PC-9 (cell line): ENCODE data around the gene FBLN2. TPM values are rescaled to one million over a fixed set of nuclear protein-coding genes. Genes with fewer than 3 reads are reported as not detected.

ENCODE experiments used
- BruUV-seq: library from RNA; stranded (reverse); fragments of 400-500 nt; replicated peaks from 2 replicates; lab custom pipeline; 2021; lab: Mats Ljungman, UMichigan
- CTCF ChIA-PET: fragments of 300-600 bp; sonication (Branson Sonifier 250); formaldehyde crosslinking; loops from one replicate; lab custom pipeline; 2022; ENCODE audit warnings: antibody characterized with exemption; lab: Charles Lee
- POLR2A ChIA-PET: fragments of 300-600 bp; sonication (Branson Sonifier 250); formaldehyde crosslinking; loops from one replicate; lab custom pipeline; 2022; ENCODE audit warnings: antibody characterized with exemption; ENCODE audit not compliant: unreplicated experiment; lab: Charles Lee
- DNase-seq, 2 experiments: peaks; one replicate each; pipeline versions ENCODE4 v3.0.0 to v3.0.0-alpha.2; 2015 to 2022; ENCODE audit warnings: mixed read lengths in 1 of 2
- H2AFZ ChIP-seq: fragments of 200-600 bp; sonication (generic); 2 replicates; pipeline ENCODE4 v1.8.1; 2017; ENCODE audit warnings: antibody characterized with exemption
- H3F3A ChIP-seq: fragments of 200-600 bp; sonication (generic); 2 replicates; pipeline ENCODE4 v1.8.1; 2017; ENCODE audit warnings: antibody characterized with exemption, mild to moderate bottlenecking, low read depth; ENCODE audit not compliant: insufficient read depth
- H3K27ac ChIP-seq: fragments of 200-600 bp; sonication (generic); 2 replicates; pipeline ENCODE4 v1.6.1; 2016; ENCODE audit warnings: mixed run types
- H3K27me3 ChIP-seq: fragments of 200-600 bp; sonication (generic); 2 replicates; pipeline ENCODE4 v1.6.1; 2016; ENCODE audit warnings: low read depth, mixed run types; ENCODE audit not compliant: insufficient read depth
- H3K36me3 ChIP-seq: fragments of 200-600 bp; sonication (generic); 2 replicates; pipeline ENCODE4 v1.6.1; 2016; ENCODE audit warnings: low read depth, mixed run types
- H3K4me1 ChIP-seq: fragments of 200-600 bp; sonication (generic); replicated peaks from 2 replicates; pipeline ENCODE4 v1.6.1; 2016; ENCODE audit warnings: mixed run types; ENCODE audit not compliant: insufficient read depth
- H3K4me2 ChIP-seq: fragments of 200-600 bp; sonication (generic); 2 replicates; pipeline ENCODE4 v1.6.1; 2017; ENCODE audit warnings: mixed run types
- H3K4me3 ChIP-seq: fragments of 200-600 bp; sonication (generic); 2 replicates; pipeline ENCODE4 v1.6.1; 2016; ENCODE audit warnings: mixed run types
- H3K79me2 ChIP-seq: fragments of 200-600 bp; sonication (generic); 2 replicates; pipeline ENCODE4 v1.6.1; 2017; ENCODE audit warnings: low read depth, mixed run types
- H3K9me2 ChIP-seq: fragments of 200-600 bp; sonication (generic); 2 replicates; pipeline ENCODE4 v1.8.1; 2017; ENCODE audit warnings: mild to moderate bottlenecking; ENCODE audit not compliant: insufficient read depth
- H3K9me3 ChIP-seq: fragments of 200-600 bp; sonication (generic); 2 replicates; pipeline ENCODE4 v1.8.1; 2016; ENCODE audit warnings: low read depth; ENCODE audit not compliant: insufficient read depth
- H4K20me1 ChIP-seq: fragments of 200-600 bp; sonication (generic); 2 replicates; pipeline ENCODE4 v1.8.1; 2017; ENCODE audit not compliant: insufficient read depth
- EZH2 ChIP-seq: fragments of 200-600 bp; sonication (generic); IDR thresholded peaks from 2 replicates; pipeline ENCODE4 v1.8.0; 2017; ENCODE audit warnings: antibody characterized with exemption, low read depth
- intact Hi-C: fragments of 100-400 bp; cut with micrococcal nuclease; formaldehyde crosslinking; loops from one replicate; pipeline ENCODE4 v1.10.0; 2022; ENCODE audit not compliant: unreplicated experiment
- total RNA-seq: library from RNA; stranded (reverse); gene quantifications from 2 replicates; pipeline ENCODE4 v1.2.3, GENCODE V29; 2021
- TF ChIP-seq, protein P1 (sequence below): fragments of 200-600 bp; sonication (generic); conservative IDR thresholded peaks from 2 replicates; pipeline ENCODE4 v1.6.1; 2017; ENCODE audit warnings: mixed run types, antibody characterized with exemption, mild to moderate bottlenecking, moderate library complexity

Gene FBLN2
- total RNA-seq, 1 experiment from 2014 or later, result 0.57 TPM

DNA sequence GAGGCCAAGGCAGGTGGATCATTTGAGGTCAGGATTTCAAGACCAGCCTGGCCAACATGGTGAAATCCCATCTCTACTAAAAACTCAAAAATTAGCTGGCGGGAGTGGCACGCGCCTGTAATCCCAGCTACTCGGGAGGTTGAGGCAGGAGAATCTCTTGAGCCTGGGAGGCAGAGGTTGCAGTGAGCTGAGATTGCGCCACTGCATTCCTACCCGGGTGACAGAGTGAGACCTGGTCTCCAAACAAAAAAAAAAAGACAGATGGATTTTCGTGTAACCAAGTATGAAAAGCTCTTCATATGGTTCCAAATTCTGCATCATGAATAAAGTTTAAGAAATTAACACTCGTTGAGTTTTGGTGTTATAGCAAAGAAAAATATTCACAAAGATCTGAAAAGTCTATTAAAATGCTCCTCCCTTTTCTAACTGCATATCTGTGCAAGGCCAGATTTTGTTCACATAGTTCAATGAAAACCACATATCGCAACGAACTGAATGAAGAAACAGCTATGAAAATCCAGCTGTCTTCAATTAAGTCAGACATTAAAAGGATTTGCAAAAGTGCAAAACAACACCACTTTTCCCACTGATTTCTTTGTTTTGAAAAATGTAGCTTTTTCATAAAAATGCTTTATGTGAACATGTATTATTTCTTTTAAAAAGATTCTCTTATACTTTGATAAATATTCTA is 23.8 kb upstream of the FBLN2 start:
- no peak overlapping the region for H3K27ac ChIP-seq
- no peaks in the 10 kb centered on the region for H3K36me3 ChIP-seq
- DNase-seq, result no peak
- peaks cover 19% of the 10 kb centered on the region for H3K4me1 ChIP-seq
- no peaks in the 10 kb centered on the region for H3K9me2 ChIP-seq
- POLR2A ChIA-PET, result interaction anchor here (0.7 kb wide), 1 partner anchor 120 kb away, joined by 3 read pairs; no protein-coding TSS in a partner anchor
- H4K20me1 ChIP-seq, result no peaks in the 10 kb centered on the region
- no peak overlapping the region for H3K4me3 ChIP-seq
- H3K4me2 ChIP-seq, result peak overlapping the region; percentile 15; the same call in 1 of the 2 replicates
- no peaks in the 10 kb centered on the region for H3K79me2 ChIP-seq
- H3K9me3 ChIP-seq, result no peaks in the 10 kb centered on the region
- H3K27me3 ChIP-seq, result no peaks in the 10 kb centered on the region
- no peak overlapping the region for H2AFZ ChIP-seq
- no peak for TF ChIP-seq EZH2
- TF ChIP-seq, protein P1, sequence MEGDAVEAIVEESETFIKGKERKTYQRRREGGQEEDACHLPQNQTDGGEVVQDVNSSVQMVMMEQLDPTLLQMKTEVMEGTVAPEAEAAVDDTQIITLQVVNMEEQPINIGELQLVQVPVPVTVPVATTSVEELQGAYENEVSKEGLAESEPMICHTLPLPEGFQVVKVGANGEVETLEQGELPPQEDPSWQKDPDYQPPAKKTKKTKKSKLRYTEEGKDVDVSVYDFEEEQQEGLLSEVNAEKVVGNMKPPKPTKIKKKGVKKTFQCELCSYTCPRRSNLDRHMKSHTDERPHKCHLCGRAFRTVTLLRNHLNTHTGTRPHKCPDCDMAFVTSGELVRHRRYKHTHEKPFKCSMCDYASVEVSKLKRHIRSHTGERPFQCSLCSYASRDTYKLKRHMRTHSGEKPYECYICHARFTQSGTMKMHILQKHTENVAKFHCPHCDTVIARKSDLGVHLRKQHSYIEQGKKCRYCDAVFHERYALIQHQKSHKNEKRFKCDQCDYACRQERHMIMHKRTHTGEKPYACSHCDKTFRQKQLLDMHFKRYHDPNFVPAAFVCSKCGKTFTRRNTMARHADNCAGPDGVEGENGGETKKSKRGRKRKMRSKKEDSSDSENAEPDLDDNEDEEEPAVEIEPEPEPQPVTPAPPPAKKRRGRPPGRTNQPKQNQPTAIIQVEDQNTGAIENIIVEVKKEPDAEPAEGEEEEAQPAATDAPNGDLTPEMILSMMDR, result no peak
- intact Hi-C loops, result no loop called here
- no TSS peak for BruUV-seq
- peaks cover 16% of the 10 kb centered on the region for H3F3A ChIP-seq
- CTCF ChIA-PET, result interaction anchor here (0.5 to 1.0 kb wide), 2 partner anchors 9 to 248 kb away, joined by 6 to 9 read pairs; no protein-coding TSS in a partner anchor

DNA sequence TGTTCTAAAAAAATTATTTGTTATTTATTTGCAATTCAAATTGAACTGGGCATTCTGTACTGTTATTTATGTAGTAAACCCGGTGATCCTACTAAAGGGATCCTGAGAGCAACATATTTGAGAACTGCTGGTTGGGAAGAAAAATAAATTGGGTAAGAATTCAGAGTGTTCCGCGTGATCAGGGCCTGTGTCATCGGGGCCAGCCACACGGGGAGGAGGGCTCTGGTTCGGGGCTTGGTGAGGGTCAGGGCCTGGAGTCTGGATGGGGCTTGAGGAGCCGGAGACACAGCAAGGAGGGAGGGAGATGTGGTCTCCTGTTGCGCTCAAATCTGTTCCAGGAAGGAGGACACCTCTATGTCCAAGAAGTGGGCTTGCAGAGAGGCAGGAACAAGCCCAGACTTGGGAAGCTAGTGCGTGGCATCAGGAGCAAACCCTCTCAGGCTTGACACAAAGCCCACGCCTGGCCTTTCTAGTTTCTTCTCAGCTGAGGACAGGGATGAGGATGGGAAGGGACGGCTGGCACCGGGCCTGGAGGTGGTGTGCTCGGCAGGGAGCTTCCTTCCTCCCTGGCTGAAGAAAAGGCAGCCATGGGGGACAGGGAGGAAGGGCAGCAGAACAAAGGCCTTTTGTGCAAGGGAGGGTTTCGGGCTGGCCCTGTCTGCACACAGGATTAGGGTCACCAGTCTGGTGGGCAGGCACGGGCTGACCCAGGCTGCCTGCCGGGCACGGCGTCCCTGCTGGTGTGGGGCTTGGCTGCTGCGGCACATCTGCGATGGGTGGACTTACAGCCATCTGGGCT is 22.9 kb upstream of the FBLN2 start:
- Histone ChIP-seq H2AFZ (no peak overlapping the region), H3F3A (peaks cover 16% of the 10 kb centered on the region), H4K20me1 (no peaks in the 10 kb centered on the region), H3K79me2 (no peaks in the 10 kb centered on the region), H3K4me2 (no peak overlapping the region), H3K9me3 (no peaks in the 10 kb centered on the region), H3K27me3 (no peaks in the 10 kb centered on the region), H3K4me3 (no peak overlapping the region), H3K4me1 (peaks cover 19% of the 10 kb centered on the region), H3K9me2 (no peaks in the 10 kb centered on the region), H3K36me3 (no peaks in the 10 kb centered on the region), H3K27ac (no peak overlapping the region)
- ChIA-PET POLR2A (no interaction called here), CTCF (interaction anchor here (1.0 kb wide), 1 partner anchor 8 kb away, joined by 9 read pairs; no protein-coding TSS in a partner anchor)
- DNase-seq, result no peak
- TF ChIP-seq EZH2, result no peak
- TF ChIP-seq, protein P1, result no peak
- no TSS peak for BruUV-seq
- intact Hi-C loops, result no loop called here

DNA sequence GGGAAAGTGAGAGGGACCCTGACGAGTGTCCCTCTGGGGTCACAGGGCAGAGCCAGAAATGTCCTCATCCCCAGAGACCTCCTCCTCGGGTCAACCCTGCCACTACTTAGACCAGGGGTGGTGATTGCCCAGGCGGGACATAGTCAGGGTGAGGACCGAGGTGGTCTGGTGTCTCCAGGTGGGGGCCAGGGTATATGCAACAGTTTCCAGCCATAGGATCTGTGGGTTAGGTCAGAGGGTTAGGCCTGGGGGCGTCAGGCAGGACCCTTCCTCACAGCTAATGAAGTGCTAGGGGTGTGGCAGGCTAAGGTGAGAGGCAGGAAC is 22.3 kb upstream of the FBLN2 start:
- Histone ChIP-seq H3K36me3 (no peaks in the 10 kb centered on the region), H3K27me3 (no peaks in the 10 kb centered on the region), H3K4me1 (peaks cover 20% of the 10 kb centered on the region), H3K9me3 (no peaks in the 10 kb centered on the region), H3K4me3 (no peak overlapping the region), H3K4me2 (no peak overlapping the region), H4K20me1 (no peaks in the 10 kb centered on the region), H3F3A (peaks cover 16% of the 10 kb centered on the region), H2AFZ (no peak overlapping the region), H3K79me2 (no peaks in the 10 kb centered on the region), H3K27ac (no peak overlapping the region), H3K9me2 (no peaks in the 10 kb centered on the region)
- intact Hi-C loops, result no loop called here
- no TSS peak for BruUV-seq
- DNase-seq, result no peak
- ChIA-PET POLR2A (no interaction called here), CTCF (no interaction called here)
- no peak for TF ChIP-seq EZH2
- TF ChIP-seq, protein P1, result no peak
